Measurements from ENCODE around the gene TYRO3.
A peak's percentile ranks its signal among the peaks of the same experiment; 100 is the strongest.

GRCh38 chr15:41585127-41586047 is 26.4 kb downstream of the TYRO3 start:
- no peak for TF ChIP-seq ZNF883 (CRISPR knock-in tag; IDR thresholded peaks at IDR 0.05; ENCODE audit: not compliant biosample characterization)
- no peak for TF ChIP-seq KAT2B (IDR thresholded peaks at IDR 0.05; ENCODE audit: borderline replicate concordance, low read depth, low read length)
- TF ChIP-seq MZF1 (CRISPR knock-in tag; IDR thresholded peaks at IDR 0.05; ENCODE audit: borderline replicate concordance): no peak
- no peak for TF ChIP-seq ETV6 (CRISPR knock-in tag; conservative IDR thresholded peaks at IDR 0.05)
- no peak for TF ChIP-seq HNRNPUL1 (IDR thresholded peaks at IDR 0.05; ENCODE audit: low read depth, low read length)
- no peak for TF ChIP-seq ZNF224 (CRISPR knock-in tag; IDR thresholded peaks at IDR 0.05)
- TF ChIP-seq, protein P1, sequence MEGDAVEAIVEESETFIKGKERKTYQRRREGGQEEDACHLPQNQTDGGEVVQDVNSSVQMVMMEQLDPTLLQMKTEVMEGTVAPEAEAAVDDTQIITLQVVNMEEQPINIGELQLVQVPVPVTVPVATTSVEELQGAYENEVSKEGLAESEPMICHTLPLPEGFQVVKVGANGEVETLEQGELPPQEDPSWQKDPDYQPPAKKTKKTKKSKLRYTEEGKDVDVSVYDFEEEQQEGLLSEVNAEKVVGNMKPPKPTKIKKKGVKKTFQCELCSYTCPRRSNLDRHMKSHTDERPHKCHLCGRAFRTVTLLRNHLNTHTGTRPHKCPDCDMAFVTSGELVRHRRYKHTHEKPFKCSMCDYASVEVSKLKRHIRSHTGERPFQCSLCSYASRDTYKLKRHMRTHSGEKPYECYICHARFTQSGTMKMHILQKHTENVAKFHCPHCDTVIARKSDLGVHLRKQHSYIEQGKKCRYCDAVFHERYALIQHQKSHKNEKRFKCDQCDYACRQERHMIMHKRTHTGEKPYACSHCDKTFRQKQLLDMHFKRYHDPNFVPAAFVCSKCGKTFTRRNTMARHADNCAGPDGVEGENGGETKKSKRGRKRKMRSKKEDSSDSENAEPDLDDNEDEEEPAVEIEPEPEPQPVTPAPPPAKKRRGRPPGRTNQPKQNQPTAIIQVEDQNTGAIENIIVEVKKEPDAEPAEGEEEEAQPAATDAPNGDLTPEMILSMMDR (CRISPR knock-in tag; IDR thresholded peaks at IDR 0.05): 0 out of 2 replicates have a peak, but pooled peaks have one; percentile 24
- TF ChIP-seq MYNN (CRISPR knock-in tag; IDR thresholded peaks at IDR 0.05; ENCODE audit: low read depth): no peak
- no peak for TF ChIP-seq ZNF816 (CRISPR knock-in tag; IDR thresholded peaks at IDR 0.05; ENCODE audit: borderline replicate concordance)
- TF ChIP-seq ZNF251 (CRISPR knock-in tag; IDR thresholded peaks at IDR 0.05): no peak
- no peak for TF ChIP-seq KLF16 (CRISPR knock-in tag; IDR thresholded peaks at IDR 0.05)

Data from HepG2 (cell line).